ENCODE measurements around the gene RPS6KC1. TPM values are rescaled to one million over a fixed set of nuclear protein-coding genes. Genes with fewer than 3 reads are reported as not detected.

The RPS6KC1 gene
- total and polyA plus RNA-seq, 9 of the 15 experiments (the other 6 are each of a cell fraction or from before 2014, with no cell fraction given), result 4.3 to 34.6 (median 20.9) TPM

- TF ChIP-seq CHD7 (IDR thresholded peaks at IDR 0.05; ENCODE audit: low read depth, low read length) (no peak), TBL1XR1 (IDR thresholded peaks at IDR 0.05; ENCODE audit: low read length in 2 of 2) (peak in 1 of 2 experiments; percentile 59; a peak in 2 of 4 replicates), HLTF (IDR thresholded peaks at IDR 0.05) (no peak), WHSC1 (IDR thresholded peaks at IDR 0.05; ENCODE audit: low read length) (no peak), STAG1 (CRISPR knock-in tag; IDR thresholded peaks at IDR 0.05; ENCODE audit: borderline replicate concordance) (no peak), SREBF2 (CRISPR knock-in tag; IDR thresholded peaks at IDR 0.05) (no peak), ETS2 (tag; IDR thresholded peaks at IDR 0.05; ENCODE audit: borderline replicate concordance, poor library complexity, severe bottlenecking) (no peak), FOXO4 (CRISPR knock-in tag; IDR thresholded peaks at IDR 0.05) (no peak), NCOA2 (IDR thresholded peaks at IDR 0.05; ENCODE audit: partially characterized antibody in 2 of 2) (no peak), HDAC3 (IDR thresholded peaks at IDR 0.05; ENCODE audit: borderline replicate concordance, partially characterized antibody) (peak; percentile 4), FOXM1 (IDR thresholded peaks at IDR 0.05; ENCODE audit: low read depth) (peak; percentile 75), FOXM1 (CRISPR knock-in tag; IDR thresholded peaks at IDR 0.05; ENCODE audit: low read depth) (peak; percentile 78)
Measured at GRCh38 chr1:213015099-213016050, 35.7 kb upstream of the RPS6KC1 start, which contains the start of gene ANGEL2 (continued).

Data from K562 (cell line).